Peyer's patch (tissue), 4 donors: Measurements from ENCODE around the gene POU2F2.

Source experiments
- CTCF ChIP-seq, 6 experiments: fragments of 450-650 bp in 4 of 6; fragments of 200-600 bp in 2 of 6; sonication (generic) in 1 of 6; IDR thresholded peaks; one replicate each; pipeline ENCODE4 v1.5.1; 2017 to 2019; ENCODE audit warnings: antibody characterized with exemption in 6 of 6, mild to moderate bottlenecking in 3 of 6, moderate library complexity in 1 of 6
- POLR2A ChIP-seq, 2 donors: fragments of 450-650 bp; IDR thresholded peaks; one replicate each; pipeline ENCODE4 v1.5.1; 2017; ENCODE audit warnings: antibody characterized with exemption in 2 of 2, mild to moderate bottlenecking in 2 of 2, moderate library complexity in 2 of 2

- TF ChIP-seq CTCF (IDR thresholded peaks at IDR 0.05), result no peak
- no peak for TF ChIP-seq POLR2A (IDR thresholded peaks at IDR 0.05)
These were observed 45.4 kb upstream of the POU2F2 start for GRCh38 chr19:42177686-42178019.
